ENCODE results near the gene CCL20. TPM values are rescaled to one million over a fixed set of nuclear protein-coding genes. Genes with fewer than 3 reads are reported as not detected.

The CCL20 gene
- total RNA-seq, 1 experiment from 2014 or later, result 3.5 TPM

DNA sequence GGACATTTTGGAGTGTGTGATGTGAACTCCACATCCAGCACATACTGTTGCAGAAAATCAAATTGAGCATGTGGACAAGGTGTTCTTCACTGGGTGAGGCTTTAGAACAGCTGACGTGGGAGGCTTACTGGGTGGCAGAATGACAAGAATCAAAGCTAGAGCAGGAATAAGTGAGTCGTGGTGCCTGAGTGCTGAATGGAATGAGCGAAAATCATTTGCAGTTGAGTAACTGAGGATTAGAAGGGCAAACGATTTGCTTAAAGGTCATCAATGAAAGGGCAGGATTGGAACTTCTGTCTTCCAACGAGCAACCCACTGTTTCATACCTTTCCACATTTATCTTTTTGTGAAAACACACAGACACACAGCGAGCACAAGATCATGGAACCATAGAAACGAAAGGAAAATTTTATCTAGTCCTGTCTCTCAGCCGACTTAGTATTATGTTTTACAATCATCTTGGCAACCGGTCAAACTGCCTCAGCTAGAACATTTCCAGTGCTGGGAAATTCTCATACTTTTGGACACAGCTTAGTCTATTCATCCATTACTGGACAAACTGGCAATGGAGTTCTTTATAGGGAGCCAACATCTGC lies 50.6 kb downstream of the CCL20 start:
- Mint-ChIP-seq H3K27me3 (ENCODE audit: insufficient read depth, unreplicated experiment) (no peaks in the 10 kb centered on the region), H3K4me3 (ENCODE audit: unreplicated experiment) (peak overlapping the region; percentile 17), H3K36me3 (ENCODE audit: insufficient read depth, unreplicated experiment) (no peaks in the 10 kb centered on the region), H3K9me3 (ENCODE audit: unreplicated experiment) (no peaks in the 10 kb centered on the region), H3K27ac (ENCODE audit: unreplicated experiment) (peak overlapping the region; percentile 56), H3K4me1 (ENCODE audit: low read depth, unreplicated experiment) (peaks cover 19% of the 10 kb centered on the region)
- ChIA-PET CTCF (no interaction called here), POLR2A (no interaction called here)
- Histone ChIP-seq H3K9me3 (no peaks in the 10 kb centered on the region), H3K4me1 (peaks cover 16% of the 10 kb centered on the region), H3K4me3 (ENCODE audit: low read depth, low read length) (no peak overlapping the region), H3K27me3 (replicated peaks; ENCODE audit: control insufficient read depth, insufficient read depth, low read length) (no peaks in the 10 kb centered on the region), H3K36me3 (ENCODE audit: control insufficient read depth, insufficient read depth, low read length) (no peaks in the 10 kb centered on the region)
- BruUV-seq (replicated peaks), result no TSS peak
- DNase-seq, result no peak
- TF ChIP-seq, protein P1, sequence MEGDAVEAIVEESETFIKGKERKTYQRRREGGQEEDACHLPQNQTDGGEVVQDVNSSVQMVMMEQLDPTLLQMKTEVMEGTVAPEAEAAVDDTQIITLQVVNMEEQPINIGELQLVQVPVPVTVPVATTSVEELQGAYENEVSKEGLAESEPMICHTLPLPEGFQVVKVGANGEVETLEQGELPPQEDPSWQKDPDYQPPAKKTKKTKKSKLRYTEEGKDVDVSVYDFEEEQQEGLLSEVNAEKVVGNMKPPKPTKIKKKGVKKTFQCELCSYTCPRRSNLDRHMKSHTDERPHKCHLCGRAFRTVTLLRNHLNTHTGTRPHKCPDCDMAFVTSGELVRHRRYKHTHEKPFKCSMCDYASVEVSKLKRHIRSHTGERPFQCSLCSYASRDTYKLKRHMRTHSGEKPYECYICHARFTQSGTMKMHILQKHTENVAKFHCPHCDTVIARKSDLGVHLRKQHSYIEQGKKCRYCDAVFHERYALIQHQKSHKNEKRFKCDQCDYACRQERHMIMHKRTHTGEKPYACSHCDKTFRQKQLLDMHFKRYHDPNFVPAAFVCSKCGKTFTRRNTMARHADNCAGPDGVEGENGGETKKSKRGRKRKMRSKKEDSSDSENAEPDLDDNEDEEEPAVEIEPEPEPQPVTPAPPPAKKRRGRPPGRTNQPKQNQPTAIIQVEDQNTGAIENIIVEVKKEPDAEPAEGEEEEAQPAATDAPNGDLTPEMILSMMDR (IDR thresholded peaks at IDR 0.05; ENCODE audit: insufficient read depth in 1 of 2, low read depth in 1 of 2, low read length in 1 of 2, severe bottlenecking in 1 of 2, unreplicated experiment in 1 of 2), result no peak
- intact Hi-C loops (cut with micrococcal nuclease; ENCODE audit: unreplicated experiment), result loop anchor here (5.0 kb wide), 1 partner anchor 52 kb away; the partner anchor contains the start of gene CCL20

DNA sequence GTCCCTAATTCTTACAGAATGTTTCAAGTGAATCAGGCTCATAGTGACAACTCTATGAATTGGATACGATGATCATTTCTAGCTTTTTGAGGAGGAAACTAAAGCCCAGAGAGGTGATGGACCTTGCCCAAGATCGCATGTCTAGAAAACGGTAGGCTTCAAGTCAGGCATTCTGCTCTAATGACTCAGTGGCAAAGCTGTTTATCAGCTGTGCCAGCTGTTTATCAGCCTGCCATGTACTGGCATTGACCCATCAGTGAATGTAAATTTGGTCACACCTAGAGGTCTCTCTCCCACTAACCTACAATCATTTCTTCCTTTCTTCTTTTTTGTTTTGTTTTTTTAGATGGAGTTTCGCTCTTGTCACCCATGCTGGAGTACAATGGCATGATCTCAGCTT lies 51.6 kb downstream of the CCL20 start:
- ChIA-PET POLR2A (no interaction called here), CTCF (no interaction called here)
- Mint-ChIP-seq H3K4me1 (ENCODE audit: low read depth, unreplicated experiment) (peaks cover 19% of the 10 kb centered on the region), H3K27ac (ENCODE audit: unreplicated experiment) (no peak overlapping the region), H3K27me3 (ENCODE audit: insufficient read depth, unreplicated experiment) (no peaks in the 10 kb centered on the region), H3K36me3 (ENCODE audit: insufficient read depth, unreplicated experiment) (no peaks in the 10 kb centered on the region), H3K9me3 (ENCODE audit: unreplicated experiment) (no peaks in the 10 kb centered on the region), H3K4me3 (ENCODE audit: unreplicated experiment) (no peak overlapping the region)
- no peaks in the 10 kb centered on the region for H3K9me3 ChIP-seq
- H3K36me3 ChIP-seq (ENCODE audit: control insufficient read depth, insufficient read depth, low read length), result no peaks in the 10 kb centered on the region
- H3K27me3 ChIP-seq (replicated peaks; ENCODE audit: control insufficient read depth, insufficient read depth, low read length), result no peaks in the 10 kb centered on the region
- BruUV-seq (replicated peaks), result no TSS peak
- H3K4me3 ChIP-seq (ENCODE audit: low read depth, low read length), result no peak overlapping the region
- DNase-seq, result no peak
- TF ChIP-seq, protein P1 (IDR thresholded peaks at IDR 0.05; ENCODE audit: insufficient read depth in 1 of 2, low read depth in 1 of 2, low read length in 1 of 2, severe bottlenecking in 1 of 2, unreplicated experiment in 1 of 2), result no peak
- intact Hi-C loops (cut with micrococcal nuclease; ENCODE audit: unreplicated experiment), result no loop called here
- H3K4me1 ChIP-seq, result peaks cover 17% of the 10 kb centered on the region

Other genes starting within 250 kb of the CCL20 start
- gene SCYGR2, start 214.9 kb upstream of the CCL20 start, total RNA-seq (2022), result not detected in 2 replicates
- not detected in 2 replicates for gene SCYGR3, start 199.0 kb upstream of the CCL20 start, total RNA-seq (2022)
- not detected in 2 replicates for gene SCYGR4, start 196.3 kb upstream of the CCL20 start, total RNA-seq (2022)
- not detected in 2 replicates for gene SCYGR5, start 147.0 kb upstream of the CCL20 start, total RNA-seq (2022)
- gene SLC19A3, start 95.8 kb upstream of the CCL20 start, total RNA-seq (2022), result 88.2 and 98.5 TPM in 2 replicates
- not detected in 2 replicates for gene SCYGR6, start 89.1 kb upstream of the CCL20 start, total RNA-seq (2022)
- not detected in 2 replicates for gene SCYGR7, start 85.5 kb upstream of the CCL20 start, total RNA-seq (2022)
- not detected in 2 replicates for gene SCYGR8, start 67.9 kb upstream of the CCL20 start, total RNA-seq (2022)
- 5.4 and 6.6 TPM in 2 replicates for gene DAW1, start 57.8 kb downstream of the CCL20 start, total RNA-seq (2022)

Measured in Caco-2 (cell line).